Measurements from ENCODE around the gene DYNC2I2.

DNA sequence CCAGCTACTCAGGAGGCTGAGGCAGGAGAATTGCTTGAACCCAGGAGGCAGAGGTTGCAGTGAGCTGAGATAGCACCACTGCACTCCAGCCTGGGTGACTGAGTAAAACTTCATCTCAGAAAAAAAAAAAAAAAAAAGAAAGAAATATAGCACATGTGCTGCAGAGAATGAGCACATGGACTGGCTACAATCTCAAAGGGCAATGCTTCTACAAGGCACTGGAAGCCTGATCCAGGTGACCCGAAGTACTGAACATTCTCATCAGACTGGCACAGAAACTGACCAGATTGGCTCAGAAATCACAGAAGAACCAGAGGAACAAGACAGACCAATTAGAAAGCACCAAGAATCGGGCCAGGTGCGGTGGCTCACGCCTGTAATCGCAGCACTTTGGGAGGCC is 4.8 kb downstream of the DYNC2I2 start:
- TF ChIP-seq, protein P1, sequence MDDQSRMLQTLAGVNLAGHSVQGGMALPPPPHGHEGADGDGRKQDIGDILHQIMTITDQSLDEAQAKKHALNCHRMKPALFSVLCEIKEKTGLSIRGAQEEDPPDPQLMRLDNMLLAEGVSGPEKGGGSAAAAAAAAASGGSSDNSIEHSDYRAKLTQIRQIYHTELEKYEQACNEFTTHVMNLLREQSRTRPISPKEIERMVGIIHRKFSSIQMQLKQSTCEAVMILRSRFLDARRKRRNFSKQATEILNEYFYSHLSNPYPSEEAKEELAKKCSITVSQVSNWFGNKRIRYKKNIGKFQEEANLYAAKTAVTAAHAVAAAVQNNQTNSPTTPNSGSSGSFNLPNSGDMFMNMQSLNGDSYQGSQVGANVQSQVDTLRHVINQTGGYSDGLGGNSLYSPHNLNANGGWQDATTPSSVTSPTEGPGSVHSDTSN (IDR thresholded peaks at IDR 0.05) = no peak
- TF ChIP-seq, protein P2, sequence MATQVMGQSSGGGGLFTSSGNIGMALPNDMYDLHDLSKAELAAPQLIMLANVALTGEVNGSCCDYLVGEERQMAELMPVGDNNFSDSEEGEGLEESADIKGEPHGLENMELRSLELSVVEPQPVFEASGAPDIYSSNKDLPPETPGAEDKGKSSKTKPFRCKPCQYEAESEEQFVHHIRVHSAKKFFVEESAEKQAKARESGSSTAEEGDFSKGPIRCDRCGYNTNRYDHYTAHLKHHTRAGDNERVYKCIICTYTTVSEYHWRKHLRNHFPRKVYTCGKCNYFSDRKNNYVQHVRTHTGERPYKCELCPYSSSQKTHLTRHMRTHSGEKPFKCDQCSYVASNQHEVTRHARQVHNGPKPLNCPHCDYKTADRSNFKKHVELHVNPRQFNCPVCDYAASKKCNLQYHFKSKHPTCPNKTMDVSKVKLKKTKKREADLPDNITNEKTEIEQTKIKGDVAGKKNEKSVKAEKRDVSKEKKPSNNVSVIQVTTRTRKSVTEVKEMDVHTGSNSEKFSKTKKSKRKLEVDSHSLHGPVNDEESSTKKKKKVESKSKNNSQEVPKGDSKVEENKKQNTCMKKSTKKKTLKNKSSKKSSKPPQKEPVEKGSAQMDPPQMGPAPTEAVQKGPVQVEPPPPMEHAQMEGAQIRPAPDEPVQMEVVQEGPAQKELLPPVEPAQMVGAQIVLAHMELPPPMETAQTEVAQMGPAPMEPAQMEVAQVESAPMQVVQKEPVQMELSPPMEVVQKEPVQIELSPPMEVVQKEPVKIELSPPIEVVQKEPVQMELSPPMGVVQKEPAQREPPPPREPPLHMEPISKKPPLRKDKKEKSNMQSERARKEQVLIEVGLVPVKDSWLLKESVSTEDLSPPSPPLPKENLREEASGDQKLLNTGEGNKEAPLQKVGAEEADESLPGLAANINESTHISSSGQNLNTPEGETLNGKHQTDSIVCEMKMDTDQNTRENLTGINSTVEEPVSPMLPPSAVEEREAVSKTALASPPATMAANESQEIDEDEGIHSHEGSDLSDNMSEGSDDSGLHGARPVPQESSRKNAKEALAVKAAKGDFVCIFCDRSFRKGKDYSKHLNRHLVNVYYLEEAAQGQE (IDR thresholded peaks at IDR 0.05; ENCODE audit: low read depth, low read length) = no peak
- TF ChIP-seq CTCF (IDR thresholded peaks at IDR 0.05) (no peak), FOSL2 (IDR thresholded peaks at IDR 0.05; ENCODE audit: borderline replicate concordance, low read depth) (no peak), RFX5 (IDR thresholded peaks at IDR 0.05; ENCODE audit: low read length) (no peak), POLR2AphosphoS5 (IDR thresholded peaks at IDR 0.05; ENCODE audit: low read depth, low read length) (no peak), SMC3 (IDR thresholded peaks at IDR 0.05; ENCODE audit: low read depth, low read length) (no peak)

Data from SK-N-SH (cell line).